GM19455 (cell line): ENCODE data around the gene ESD.
A peak's percentile ranks its signal among the peaks of the same experiment; 100 is the strongest.
"Not testable (repeated sequence)": the region's sequence is repeated elsewhere in the genome, so short reads cannot be mapped to it uniquely, and the experiment has no call there.

Experiments
- ATAC-seq: cut with Tn5 transposase; IDR thresholded peaks from one replicate; pipeline ENCODE4 v1.9.1; 2021; ENCODE audit not compliant: unreplicated experiment

The ESD gene, protein sequence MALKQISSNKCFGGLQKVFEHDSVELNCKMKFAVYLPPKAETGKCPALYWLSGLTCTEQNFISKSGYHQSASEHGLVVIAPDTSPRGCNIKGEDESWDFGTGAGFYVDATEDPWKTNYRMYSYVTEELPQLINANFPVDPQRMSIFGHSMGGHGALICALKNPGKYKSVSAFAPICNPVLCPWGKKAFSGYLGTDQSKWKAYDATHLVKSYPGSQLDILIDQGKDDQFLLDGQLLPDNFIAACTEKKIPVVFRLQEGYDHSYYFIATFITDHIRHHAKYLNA

DNA sequence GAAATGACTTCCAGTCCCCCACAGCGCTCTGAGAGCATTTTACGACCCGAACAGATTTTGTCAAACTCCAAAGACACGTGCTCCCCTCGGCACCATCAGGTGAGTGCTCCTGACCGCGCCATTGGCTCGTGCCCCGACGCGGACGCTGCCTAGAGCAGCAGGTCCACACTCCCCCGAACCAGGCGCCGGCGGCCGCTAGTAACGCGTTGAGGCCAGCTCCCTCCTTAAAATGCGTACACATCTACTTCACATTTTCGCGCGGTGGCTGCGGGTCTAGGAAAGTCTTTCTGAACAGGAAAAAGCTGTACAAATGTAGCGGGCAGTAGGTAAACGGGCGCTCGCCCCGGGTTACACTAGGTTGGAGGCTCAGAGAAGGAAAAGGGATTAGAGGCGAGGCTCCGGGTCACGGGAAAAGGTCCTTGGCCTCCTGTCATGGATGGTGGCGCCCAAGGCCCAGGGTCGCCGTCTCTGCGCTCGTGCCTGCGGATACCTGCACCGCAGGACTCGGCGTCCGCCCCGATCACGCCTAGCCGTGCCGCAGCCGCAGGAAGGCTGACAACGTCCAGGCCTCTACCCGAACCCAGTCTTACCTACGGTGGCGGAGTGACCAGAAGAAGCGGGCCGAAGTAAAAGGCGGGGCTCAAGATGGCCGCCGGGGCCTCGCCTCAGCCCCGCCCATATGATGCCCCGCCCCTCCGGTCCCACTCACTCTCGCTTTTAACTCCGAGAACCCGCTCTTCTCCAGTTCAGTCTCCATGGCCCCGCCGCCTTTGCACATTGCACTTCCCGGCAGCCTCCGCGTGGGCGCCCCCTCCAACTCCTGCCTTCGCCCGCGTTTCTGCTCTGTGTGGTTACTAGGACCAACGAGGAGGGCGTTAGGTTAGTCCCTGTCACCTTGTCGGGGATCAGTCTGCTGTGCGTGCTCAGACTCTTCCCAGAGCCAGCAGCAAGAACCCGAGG is at the start of gene ESD:
Gene ESD, minus strand, starts transcription at position 647 of the 960 bp plus-strand sequence. CDS start 5,748 bp downstream, outside the sequence.
- peak; percentile 90 for ATAC-seq

DNA sequence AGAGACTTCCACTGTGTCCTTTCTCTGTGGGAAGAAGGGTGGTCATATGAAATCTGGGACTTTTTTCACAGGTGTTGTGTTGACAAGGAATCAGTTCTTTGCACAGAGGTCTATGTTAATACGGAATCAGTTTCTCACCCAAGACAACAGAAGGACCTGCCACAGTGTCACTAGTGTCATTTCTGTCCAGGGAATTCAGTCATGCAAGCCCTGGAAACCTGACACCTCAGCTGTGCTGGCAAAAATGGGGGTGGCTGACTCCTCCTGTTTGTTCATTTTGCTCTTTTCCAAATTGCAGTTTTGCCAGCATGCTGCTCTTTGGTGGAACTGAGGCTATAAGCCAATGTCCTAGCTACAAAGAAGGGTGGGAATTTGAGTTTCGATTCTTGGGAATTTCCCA is 49.8 kb upstream of the ESD start:
- ATAC-seq, result no peak

DNA sequence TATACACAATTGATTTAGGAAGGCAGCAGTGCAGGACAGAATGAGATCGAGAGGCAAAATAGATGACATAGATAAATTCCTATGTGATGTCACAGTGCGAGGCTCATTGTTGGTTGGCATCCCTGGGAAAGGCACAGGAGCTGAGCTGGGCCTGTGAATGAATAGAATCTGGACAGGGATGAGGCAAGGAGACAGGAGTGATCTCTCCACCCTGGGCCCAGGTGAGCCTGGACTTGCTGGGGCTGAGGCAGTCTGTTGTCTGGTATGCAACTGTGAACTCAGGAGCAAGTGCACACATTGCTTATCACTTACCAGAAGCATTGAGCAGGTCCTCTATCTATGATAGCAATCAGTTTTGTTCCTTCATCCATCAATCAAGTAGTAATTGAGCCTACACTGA is 48.2 kb upstream of the ESD start:
- no peak for ATAC-seq

DNA sequence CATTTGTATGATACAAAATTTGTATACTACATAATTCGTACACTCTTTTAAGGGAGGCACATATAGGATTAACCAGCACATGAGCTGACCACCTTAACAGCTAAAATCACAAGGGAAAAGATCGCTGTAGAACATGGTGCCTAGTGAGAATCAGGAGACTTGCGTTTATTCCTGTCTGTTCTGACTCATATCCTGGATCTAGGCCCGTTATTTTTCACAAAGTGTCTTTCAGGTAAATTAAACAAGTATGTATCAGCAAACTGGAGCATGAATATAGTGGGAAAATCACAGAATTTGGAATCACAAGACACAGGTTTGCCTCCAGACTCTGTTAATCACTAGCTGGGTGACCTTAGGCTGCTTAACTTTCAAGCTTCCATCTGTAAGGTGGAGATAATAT is 47.5 kb upstream of the ESD start:
- no peak for ATAC-seq

DNA sequence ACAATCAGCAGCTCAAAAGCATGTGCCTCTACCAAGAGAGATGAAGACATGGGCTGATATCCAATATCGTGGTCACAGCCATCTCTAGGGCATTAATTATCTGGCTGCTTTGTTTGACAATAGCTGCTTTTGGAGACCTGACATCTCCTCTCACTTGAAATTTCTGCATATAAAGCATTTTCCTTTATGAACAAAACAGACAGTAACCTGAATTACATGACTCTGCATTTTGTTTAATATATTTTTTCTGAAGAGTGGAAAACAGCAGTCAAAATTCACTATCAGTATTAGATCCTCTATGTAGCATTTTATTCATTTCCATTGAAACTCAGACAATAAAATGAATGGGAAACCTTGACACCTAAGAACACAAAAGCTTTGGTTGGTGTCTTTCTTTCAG is 42.4 kb upstream of the ESD start:
- no peak for ATAC-seq

DNA sequence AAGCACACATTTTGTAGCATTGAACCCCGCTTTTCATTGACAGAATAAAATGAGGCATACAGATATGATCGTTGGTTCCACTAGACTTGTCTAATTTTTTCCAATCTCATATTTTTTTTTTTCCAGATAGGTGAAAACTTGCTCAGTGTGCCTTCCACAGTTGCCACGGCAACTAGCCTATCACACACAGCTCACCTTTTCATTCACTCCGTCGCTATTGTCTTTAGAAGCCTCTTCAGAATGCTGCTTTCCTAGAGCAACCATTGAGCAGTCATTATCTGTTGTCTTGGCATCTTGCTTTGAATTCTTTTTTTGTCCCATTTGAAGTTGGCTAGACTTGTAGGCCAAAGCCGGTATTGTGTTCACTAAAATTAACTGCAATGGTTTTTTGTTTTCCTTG is 37.7 kb upstream of the ESD start:
- no peak for ATAC-seq

DNA sequence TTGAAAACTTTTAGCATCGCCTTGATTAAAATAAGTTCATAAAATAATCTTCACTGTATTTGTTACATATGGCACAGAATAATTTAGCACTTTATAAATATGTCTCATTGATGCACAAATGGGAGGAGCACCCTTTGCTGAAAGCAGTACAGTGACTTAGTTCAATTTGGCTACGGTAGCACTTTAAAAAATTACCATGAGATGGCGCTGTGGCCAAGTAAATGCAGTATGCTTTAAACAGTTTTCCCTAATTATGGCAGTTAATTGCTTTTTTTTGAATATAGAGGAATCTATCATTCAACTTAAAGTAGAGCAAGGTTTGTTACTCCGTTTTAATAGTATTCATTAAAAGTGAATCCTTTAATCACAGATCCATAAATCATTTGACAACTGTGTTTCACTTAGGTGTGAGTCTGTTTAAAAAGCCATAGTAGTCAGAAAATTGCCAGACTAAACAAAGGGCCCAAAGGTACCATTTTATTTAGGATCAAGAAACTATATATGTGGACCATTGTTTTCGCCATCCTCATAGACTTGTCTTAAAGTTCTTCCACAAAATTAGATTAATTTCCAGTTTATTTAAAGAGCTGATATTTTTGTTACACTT is 34.7 kb upstream of the ESD start:
- ATAC-seq, result no peak

DNA sequence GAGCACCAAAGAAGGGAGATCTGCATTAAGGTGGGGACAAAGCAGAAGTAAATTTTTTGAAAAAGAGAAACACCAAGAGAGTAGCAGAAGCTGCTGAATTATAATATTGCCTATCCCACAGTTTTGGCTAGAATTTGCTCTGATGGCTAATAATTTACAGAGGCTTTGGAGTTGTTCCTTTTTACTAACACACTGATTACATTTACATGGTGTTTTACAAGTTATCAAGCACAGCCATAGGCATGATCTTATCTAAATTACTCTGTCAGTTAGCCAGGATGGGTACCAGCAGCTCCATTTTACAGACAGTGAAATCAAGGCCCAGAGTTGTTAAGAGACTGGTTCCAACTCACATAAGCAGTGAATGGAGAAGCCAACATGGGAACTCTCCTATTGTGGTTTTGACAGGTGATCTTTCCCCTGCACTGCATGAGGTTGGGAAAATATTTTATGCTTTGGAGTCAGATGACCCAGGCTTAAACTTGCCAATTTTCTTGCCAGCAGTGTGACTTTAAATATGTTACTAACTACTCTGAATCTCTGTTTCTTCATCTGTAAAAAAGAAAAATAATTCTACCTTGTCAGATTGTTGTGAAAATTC is 33.5 kb upstream of the ESD start:
- no peak for ATAC-seq

DNA sequence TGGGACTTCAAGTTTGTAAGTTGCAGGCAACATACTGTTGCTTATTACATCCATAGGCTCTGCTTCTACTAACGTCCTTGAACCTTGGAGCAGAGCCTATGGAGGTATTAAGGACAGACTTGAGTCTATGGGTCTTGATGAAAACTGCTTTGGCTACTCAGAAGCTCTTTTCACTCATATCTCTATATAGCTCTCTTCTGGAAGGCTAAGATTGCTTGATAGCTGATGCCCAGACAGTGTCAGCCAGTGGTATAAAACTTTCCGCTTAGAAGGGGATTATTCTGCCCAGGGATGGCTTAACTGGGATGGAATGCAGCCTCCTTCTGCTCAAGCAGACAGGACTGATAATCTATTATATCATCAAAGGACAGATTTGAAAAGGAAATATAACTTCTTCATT is 25.6 kb upstream of the ESD start:
- ATAC-seq, result no peak

DNA sequence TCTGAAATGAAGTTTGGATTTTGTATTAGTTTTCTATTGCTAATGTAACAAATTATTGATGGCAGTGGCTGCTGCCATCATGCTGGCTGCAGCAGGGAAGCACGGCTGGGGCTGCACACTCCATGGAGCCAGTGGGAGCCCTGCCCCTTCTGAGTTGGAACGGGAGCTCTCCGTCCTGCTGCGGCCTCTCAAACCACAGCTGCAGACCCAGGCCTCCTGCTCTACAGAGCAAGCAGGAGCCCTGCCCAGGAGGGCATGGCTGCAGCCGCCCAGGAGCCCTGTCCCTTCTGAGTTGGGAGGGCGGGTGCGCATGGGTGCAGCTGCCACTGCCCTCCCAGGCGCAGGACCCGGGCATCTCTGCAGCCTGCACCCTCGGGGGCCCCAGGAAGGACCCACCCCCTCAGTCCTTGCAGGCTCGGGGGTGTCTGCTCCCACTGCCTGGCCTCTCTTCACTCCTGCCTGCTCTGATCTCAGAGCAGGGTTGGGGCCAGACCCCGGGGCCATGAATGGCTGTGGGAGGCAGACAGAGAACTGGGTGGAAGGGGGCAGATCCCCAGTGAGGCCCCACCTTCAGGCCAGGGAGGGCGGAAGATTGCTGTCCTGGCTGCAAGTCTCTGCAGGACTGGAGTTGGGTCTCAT is 21.0 kb upstream of the ESD start:
- ATAC-seq, result no peak

DNA sequence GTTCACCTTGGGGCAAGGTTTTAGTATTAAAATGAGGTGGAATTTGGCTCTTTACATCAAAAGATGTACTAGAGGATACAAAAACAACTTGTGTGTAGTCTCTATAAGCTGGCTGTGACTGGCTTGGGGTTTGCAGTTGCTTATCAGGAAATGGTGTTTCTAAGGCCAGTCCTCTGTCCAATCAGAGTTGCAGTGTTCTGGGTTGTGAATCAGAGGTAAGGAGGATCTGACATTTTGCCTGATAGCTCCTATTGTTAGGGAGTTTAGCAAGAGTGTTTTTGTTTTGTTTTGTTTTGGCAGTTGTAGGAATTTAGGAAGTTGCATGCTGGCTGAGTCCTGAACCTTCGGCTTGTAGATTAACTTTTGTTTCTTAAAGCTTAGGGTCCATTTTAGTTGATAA is 20.1 kb upstream of the ESD start:
- ATAC-seq, result no peak

DNA sequence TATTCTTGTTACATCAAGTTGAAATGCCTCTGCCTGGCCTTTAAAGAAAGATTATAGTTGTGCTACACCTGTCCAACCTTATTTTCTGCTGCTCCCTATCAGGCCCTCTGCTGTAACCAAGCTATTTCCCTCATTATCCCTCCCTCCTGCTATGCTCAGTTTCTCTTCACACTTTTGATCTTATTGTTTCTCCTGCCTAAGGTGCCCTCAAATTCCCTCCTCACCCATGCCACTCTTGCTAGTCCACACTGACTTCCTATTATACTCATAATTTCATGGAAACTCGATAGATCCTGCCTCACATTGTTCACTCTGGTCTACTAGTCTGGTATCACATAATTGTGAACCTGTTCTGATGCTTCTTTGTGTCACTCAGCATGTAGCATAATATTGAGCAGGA is 19.4 kb upstream of the ESD start:
- ATAC-seq, result no peak

DNA sequence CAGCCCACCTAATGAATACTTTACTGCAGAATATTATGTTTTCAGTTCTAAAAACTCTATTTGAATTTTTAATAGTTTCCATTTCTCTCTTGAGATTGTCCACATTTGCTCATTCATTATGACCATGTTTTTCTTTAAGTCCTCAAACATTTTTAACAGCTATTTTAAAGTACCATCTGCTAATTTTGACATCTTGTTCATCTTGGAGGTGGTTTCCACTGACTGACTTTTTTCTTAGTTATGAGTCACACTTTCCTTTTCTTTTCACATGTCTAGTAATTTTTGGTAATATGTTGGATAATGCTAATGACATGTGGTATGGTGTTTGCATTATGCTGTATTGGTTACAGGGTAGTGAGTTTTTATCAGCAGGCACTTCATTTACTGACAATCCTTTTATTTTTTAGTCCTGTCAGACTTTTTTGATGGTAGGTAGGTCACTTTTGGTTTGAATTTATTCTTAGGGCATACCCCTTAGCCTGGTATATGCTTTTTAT is 15.4 kb upstream of the ESD start:
- no peak for ATAC-seq

DNA sequence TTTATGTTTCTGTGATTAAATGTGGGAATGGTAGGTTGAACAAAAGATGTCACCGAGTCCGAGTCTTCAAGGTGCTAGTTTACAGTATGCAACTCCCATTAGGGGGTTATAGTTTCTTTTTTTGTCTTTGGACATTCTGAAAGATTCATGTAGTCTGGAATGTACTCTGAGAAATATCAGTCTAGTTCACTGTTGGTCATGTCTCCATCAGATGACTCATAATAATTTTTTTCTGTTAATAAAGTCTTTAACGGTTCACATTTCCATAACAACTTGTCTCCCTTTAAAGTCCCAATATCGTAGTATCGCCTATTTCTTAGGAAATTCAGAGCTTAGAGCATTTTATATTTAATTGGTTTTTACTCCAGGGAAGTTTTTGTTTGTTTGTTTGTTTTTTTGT is 13.5 kb upstream of the ESD start:
- no peak for ATAC-seq

DNA sequence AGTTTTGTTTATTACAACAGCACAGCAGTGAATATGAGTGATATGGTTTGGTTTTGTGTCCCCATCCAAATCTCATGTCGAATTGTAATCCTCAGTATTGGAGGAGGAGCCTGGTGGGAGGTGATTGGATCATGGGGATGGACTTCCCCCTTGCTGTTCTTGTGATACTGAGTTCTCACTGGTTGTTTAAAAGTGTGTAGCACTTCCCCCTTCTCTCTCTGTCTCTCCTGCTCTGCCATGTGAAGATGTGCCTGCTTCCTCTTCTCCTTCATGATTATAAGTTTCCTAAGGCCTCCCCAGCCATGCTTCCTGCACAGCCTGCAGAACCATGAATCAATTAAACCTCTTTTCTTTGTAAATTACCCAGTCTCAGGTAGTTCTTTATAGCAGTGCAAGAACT is 8.0 kb upstream of the ESD start:
- ATAC-seq, result not testable (repeated sequence)

DNA sequence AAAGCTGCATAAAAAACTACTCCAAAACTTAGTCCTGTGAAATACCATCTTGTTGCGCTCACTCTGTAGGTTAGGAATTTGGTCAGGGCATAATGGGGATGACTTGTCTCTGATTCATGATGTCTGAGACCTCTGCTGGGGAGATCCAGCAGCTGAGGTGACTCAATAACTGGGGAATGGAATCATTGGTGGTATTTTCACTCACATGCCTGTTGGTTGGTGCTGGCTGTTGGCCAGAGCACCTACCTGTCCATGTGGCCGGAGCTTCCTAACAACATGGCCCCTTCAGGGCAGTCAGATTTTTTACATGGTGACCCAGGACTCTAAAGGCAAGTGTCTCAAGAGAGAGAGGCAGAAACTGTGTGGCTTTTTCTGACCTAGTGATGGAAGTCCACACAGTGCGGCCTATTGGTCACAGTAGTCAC is 7.4 kb upstream of the ESD start:
- no peak for ATAC-seq

DNA sequence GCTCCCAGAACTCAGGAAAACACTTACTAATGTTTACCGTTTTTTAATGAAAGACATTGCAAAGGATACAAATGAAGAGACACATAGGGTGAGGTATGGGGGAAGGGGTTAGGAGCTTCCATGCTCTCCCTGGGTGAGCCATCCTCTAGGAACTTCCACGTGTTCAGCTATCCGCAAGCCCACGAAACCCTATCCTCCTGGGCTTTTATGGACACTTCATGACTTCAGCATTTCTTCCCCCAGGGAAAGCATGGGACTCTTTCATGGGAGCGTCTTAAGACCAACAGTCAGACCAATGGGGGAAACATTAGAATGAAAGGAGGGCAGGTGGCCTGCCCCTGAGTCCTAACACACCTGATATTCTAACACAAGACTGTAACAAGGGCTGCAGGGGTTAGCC is 6.6 kb upstream of the ESD start:
- ATAC-seq, result no peak

DNA sequence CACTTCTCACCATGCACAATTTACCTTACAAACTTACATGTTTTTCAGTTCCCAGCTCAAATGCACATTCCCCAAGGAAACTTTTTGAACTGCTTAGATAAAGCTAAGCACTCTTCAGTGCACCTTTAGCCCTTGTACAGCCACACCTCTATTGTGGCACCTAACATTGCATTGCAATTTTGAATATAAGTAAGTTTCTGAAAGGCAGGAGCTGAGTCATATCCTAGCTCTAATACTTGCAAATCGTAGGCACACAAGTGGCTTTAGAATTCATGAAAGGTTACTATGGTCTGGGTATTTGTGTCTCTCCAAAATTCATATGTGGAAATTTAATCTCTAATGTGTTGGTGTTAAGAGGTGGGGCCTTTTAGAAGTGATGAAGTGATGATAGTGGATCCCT is 4.9 kb upstream of the ESD start:
- ATAC-seq, result no peak

DNA sequence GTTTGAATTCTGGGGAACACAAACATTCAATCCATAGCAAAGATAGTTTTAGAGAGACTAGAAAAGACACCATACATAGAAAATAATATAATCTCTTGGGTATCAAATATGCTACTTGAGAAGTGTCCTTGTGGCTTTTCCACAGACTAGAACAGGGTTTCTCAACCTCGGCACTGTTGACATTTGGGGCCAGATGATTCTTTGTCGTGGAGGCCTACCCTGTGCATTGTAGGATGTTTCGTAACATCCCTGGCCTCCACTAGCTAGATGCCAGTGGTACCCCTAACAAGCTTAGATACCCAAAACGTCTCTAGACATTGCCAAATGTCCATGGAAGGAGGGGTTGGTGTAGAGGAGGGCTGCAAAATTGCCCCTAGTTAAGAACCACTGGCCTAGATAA is 2.2 kb upstream of the ESD start:
- ATAC-seq, result no peak

DNA sequence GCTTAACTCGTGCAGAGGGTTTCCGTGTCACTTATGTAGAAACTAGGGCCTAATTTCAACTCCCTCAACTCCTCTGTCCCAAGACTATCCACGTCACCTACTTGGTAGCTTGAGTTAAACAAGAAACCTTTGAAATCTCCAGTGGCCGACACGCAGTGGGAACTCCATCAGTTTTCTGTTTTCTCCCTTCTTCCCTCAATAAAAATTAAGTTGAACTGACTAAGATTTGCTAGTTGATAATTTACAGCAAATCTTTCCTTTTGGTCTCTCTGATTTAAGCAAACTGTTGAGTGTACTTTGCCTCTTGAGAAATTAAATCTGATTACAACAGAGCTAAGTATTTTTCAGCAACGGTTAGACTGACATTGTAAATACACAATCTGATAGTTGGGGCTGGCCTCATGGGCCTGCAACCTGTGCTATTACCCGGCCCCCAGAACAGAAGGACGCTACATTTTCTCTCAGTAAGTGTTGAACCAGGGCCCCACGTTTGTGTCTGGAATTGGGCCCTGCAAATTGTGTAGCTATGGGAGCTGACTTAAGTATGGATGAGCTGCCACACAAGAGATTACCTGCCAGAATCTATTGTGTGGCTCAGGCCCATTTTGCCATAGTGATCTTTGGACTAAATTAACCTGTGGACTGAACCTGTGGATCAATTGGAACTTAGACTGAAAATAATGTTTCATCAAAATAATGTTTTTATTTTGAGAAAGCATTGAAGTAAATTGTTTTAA is 708 bp upstream of the ESD start:
- no peak for ATAC-seq
